Tibial nerve (tissue), 4 donors: ENCODE data around the gene TRIM61. TPM values are rescaled to one million over a fixed set of nuclear protein-coding genes. Genes with fewer than 3 reads are reported as not detected.

ENCODE experiments used
- DNase-seq, 2 donors: peaks; one replicate each; pipeline ENCODE4 v3.0.0-alpha.2; 2019; ENCODE audit warnings: low spot score in 2 of 2
- H3K27ac ChIP-seq, 4 donors: fragments of 200-600 bp; sonication (generic) in 3 of 4; one replicate each; pipeline ENCODE4 v1.5.1; 2017 to 2019; ENCODE audit warnings: mild to moderate bottlenecking in 1 of 4
- H3K27me3 ChIP-seq, 2 donors: fragments of 200-600 bp; sonication (generic) in 1 of 2; one replicate each; pipeline versions ENCODE4 v1.5.1 to v1.6.0; 2017 to 2019
- H3K36me3 ChIP-seq, 3 donors: fragments of 200-600 bp; sonication (generic); one replicate each; pipeline ENCODE4 v1.5.1; 2018 to 2019
- H3K4me1 ChIP-seq, 4 donors: fragments of 200-600 bp; sonication (generic) in 3 of 4; one replicate each; pipeline ENCODE4 v1.5.1; 2017 to 2019
- H3K4me3 ChIP-seq, 4 donors: fragments of 200-600 bp; sonication (generic) in 3 of 4; one replicate each; pipeline ENCODE4 v1.5.1; 2017 to 2019; ENCODE audit warnings: mild to moderate bottlenecking in 1 of 4, moderate library complexity in 1 of 4
- H3K9me3 ChIP-seq, 4 donors: fragments of 200-600 bp; sonication (generic) in 3 of 4; one replicate each; pipeline ENCODE4 v1.5.1; 2017 to 2019
- EP300 ChIP-seq, 2 donors: sonication (generic); formaldehyde crosslinking; IDR thresholded peaks; one replicate each; pipeline ENCODE4 v1.6.1; 2017; ENCODE audit warnings: antibody characterized with exemption in 2 of 2, mild to moderate bottlenecking in 1 of 2
- POLR2A ChIP-seq, 2 donors: fragments of 450-650 bp; IDR thresholded peaks; one replicate each; pipeline ENCODE4 v1.6.1; 2017; ENCODE audit warnings: antibody characterized with exemption in 2 of 2, mild to moderate bottlenecking in 2 of 2, moderate library complexity in 2 of 2
- WGBS, 2 donors: methylation state at CpG; one replicate each; pipeline ENCODE4 v1.1.5; 2018; 5-methylcytosine and 5-hydroxymethylcytosine counted together
- total RNA-seq, 4 donors: library from RNA; depleted of rRNA; stranded (reverse); fragments of >200 nt; gene quantifications; one replicate each; pipeline ENCODE4 v1.1.0, GENCODE V29; 2016
- TF ChIP-seq, protein P1 (sequence below), 5 experiments: fragments of 200-600 bp in 3 of 5; fragments of 450-650 bp in 2 of 5; sonication (generic) in 3 of 5; IDR thresholded peaks; one replicate each; pipeline ENCODE4 v1.5.1; 2016 to 2019; ENCODE audit warnings: antibody characterized with exemption in 5 of 5, mild to moderate bottlenecking in 3 of 5, moderate library complexity in 2 of 5

The TRIM61 gene
- total RNA-seq, 4 donors from 2014 or later, result 1.0 TPM; not detected in 3

- H3K4me1 ChIP-seq, result no peaks in the 10 kb centered on the region
- WGBS, 2 donors, result 86% methylated on average over 8 of the region's 8 CpGs
- DNase-seq, result no peak
- TF ChIP-seq, protein P1, sequence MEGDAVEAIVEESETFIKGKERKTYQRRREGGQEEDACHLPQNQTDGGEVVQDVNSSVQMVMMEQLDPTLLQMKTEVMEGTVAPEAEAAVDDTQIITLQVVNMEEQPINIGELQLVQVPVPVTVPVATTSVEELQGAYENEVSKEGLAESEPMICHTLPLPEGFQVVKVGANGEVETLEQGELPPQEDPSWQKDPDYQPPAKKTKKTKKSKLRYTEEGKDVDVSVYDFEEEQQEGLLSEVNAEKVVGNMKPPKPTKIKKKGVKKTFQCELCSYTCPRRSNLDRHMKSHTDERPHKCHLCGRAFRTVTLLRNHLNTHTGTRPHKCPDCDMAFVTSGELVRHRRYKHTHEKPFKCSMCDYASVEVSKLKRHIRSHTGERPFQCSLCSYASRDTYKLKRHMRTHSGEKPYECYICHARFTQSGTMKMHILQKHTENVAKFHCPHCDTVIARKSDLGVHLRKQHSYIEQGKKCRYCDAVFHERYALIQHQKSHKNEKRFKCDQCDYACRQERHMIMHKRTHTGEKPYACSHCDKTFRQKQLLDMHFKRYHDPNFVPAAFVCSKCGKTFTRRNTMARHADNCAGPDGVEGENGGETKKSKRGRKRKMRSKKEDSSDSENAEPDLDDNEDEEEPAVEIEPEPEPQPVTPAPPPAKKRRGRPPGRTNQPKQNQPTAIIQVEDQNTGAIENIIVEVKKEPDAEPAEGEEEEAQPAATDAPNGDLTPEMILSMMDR (IDR thresholded peaks at IDR 0.05), result no peak
- TF ChIP-seq EP300 (IDR thresholded peaks at IDR 0.05) (no peak), POLR2A (IDR thresholded peaks at IDR 0.05) (no peak)
- no peaks in the 10 kb centered on the region for H3K27me3 ChIP-seq
- H3K36me3 ChIP-seq, result no peaks in the 10 kb centered on the region
- no peak overlapping the region for H3K4me3 ChIP-seq
- H3K27ac ChIP-seq, result no peak overlapping the region
- no peaks in the 10 kb centered on the region for H3K9me3 ChIP-seq
Observed at GRCh38 chr4:165010991-165011390, 33.5 kb upstream of the TRIM61 start.

DNA sequence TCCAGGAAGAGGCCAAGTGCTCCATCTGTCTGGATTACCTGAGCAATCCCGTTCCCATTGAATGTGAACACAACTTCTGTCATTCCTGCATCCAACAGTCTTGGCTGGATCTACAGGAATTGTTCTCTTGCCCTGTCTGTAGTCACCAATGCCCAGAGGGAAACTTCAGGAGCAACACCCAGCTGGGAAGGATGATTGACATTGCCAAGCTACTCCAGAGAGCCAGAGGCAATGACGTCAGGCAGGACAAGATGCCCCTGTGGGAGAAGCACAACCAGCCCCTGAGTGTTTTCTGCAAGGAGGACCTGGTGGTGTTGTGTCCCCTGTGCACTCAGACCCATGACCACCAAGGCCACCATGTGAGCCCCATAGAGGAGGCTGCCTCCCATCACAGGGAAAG is 33.0 kb upstream of the TRIM61 start:
- no peak overlapping the region for H3K4me3 ChIP-seq
- 90 to 92% methylated on average over 2 of the region's 2 CpGs for WGBS, 2 donors
- no peak overlapping the region for H3K27ac ChIP-seq
- DNase-seq, result no peak
- no peaks in the 10 kb centered on the region for H3K36me3 ChIP-seq
- H3K4me1 ChIP-seq, result no peaks in the 10 kb centered on the region
- no peaks in the 10 kb centered on the region for H3K9me3 ChIP-seq
- no peaks in the 10 kb centered on the region for H3K27me3 ChIP-seq
- no peak for TF ChIP-seq POLR2A (IDR thresholded peaks at IDR 0.05)
- TF ChIP-seq EP300 (IDR thresholded peaks at IDR 0.05), result no peak
- TF ChIP-seq, protein P1 (IDR thresholded peaks at IDR 0.05), result no peak

- Histone ChIP-seq H3K4me3 (no peak overlapping the region), H3K9me3 (no peaks in the 10 kb centered on the region), H3K27ac (no peak overlapping the region), H3K36me3 (no peaks in the 10 kb centered on the region), H3K4me1 (no peaks in the 10 kb centered on the region), H3K27me3 (no peaks in the 10 kb centered on the region)
- TF ChIP-seq POLR2A (IDR thresholded peaks at IDR 0.05), result no peak
- TF ChIP-seq, protein P1 (IDR thresholded peaks at IDR 0.05), result no peak
- no peak for TF ChIP-seq EP300 (IDR thresholded peaks at IDR 0.05)
- no peak for DNase-seq
- WGBS, 2 donors, result 78 to 83% methylated on average over 5 of the region's 5 CpGs
Observed at GRCh38 chr4:165009493-165010227, 32.2 kb upstream of the TRIM61 start.

DNA sequence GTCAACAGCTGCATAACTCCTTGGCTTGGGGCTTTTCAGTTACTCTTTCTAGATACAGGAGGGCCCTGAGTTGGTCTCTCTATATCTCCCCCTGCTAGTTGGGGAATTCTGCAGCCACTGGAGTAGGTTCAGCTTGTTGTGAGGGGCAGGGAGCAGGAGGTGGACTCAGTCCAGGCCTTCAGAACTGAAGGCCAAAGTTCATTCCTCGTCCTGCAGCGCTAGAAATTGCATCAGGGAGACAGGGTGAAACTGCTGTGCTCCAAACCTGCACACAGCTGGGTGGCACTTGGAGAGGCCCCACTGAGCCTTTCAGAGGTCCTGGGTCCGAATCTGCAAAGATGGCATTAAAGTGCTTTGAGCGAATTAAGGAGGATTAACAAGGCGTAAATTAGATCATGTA is 29.4 kb upstream of the TRIM61 start:
- DNase-seq, result no peak
- WGBS, 2 donors, result 70 to 77% methylated on average over 5 of the region's 5 CpGs
- no peaks in the 10 kb centered on the region for H3K36me3 ChIP-seq

DNA sequence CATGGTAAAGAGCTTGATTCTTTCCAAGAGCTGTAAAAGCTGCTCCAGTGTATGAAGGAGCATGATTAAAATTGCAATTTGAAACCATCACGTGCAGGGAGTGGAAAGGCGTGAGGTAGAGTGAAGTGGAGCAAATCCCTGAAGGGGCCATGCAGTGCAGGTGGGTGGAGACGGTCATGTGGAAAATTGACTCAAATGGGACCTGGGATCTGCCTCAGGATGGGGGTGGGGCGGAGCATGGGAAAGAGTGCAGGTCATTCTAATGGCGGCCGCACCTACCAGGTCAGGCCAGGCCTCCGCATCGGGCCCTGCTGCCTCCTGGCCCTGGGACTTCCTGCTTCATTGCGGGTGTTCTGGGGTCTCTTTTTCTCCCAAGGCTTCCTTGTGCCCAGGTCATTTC is 29.0 kb upstream of the TRIM61 start:
- 61 to 78% methylated on average over 9 of the region's 9 CpGs for WGBS, 2 donors
- Histone ChIP-seq H3K27ac (no peak overlapping the region), H3K27me3 (no peaks in the 10 kb centered on the region), H3K9me3 (no peaks in the 10 kb centered on the region), H3K36me3 (no peaks in the 10 kb centered on the region), H3K4me3 (no peak overlapping the region), H3K4me1 (no peaks in the 10 kb centered on the region)
- TF ChIP-seq, protein P1 (IDR thresholded peaks at IDR 0.05), result no peak
- TF ChIP-seq EP300 (IDR thresholded peaks at IDR 0.05) (no peak), POLR2A (IDR thresholded peaks at IDR 0.05) (no peak)
- DNase-seq, result no peak

More for the DNA sequence above, 29.4 kb upstream of the TRIM61 start:
- no peak overlapping the region for H3K4me3 ChIP-seq
- TF ChIP-seq, protein P1 (IDR thresholded peaks at IDR 0.05), result no peak
- TF ChIP-seq EP300 (IDR thresholded peaks at IDR 0.05), result no peak
- no peak for TF ChIP-seq POLR2A (IDR thresholded peaks at IDR 0.05)
- no peak overlapping the region for H3K27ac ChIP-seq
- H3K9me3 ChIP-seq, result no peaks in the 10 kb centered on the region
- no peaks in the 10 kb centered on the region for H3K27me3 ChIP-seq
- no peaks in the 10 kb centered on the region for H3K4me1 ChIP-seq
